ENCODE data around the gene P3H2. TPM values are rescaled to one million over a fixed set of nuclear protein-coding genes. Genes with fewer than 3 reads are reported as not detected.
A peak's percentile ranks its signal among the peaks of the same experiment; 100 is the strongest.
"Not testable (repeated sequence)": the region's sequence is repeated elsewhere in the genome, so short reads cannot be mapped to it uniquely, and the experiment has no call there.

Gene P3H2
- total and polyA plus RNA-seq, 2 experiments from 2014 or later, result 8.2 to 24.2 TPM

GRCh38 chr3:190165253-190165652, 44.6 kb upstream of the P3H2 start:
- H3K4me3 Mint-ChIP-seq, result no peak overlapping the region
- H3K4me2 ChIP-seq, result no peak overlapping the region
- no peak overlapping the region for H2AFZ ChIP-seq
- no peaks in the 10 kb centered on the region for H3F3A ChIP-seq (replicated peaks; ENCODE audit: low read depth)
- peaks cover 13% of the 10 kb centered on the region; the same call in 1 of the 2 replicates for H3K4me1 ChIP-seq (ENCODE audit: insufficient read depth)
- H3K9me2 ChIP-seq (ENCODE audit: insufficient read depth), result no peaks in the 10 kb centered on the region
- no peaks in the 10 kb centered on the region for H3K79me2 ChIP-seq (replicated peaks; ENCODE audit: insufficient read depth)
- TF ChIP-seq REST (IDR thresholded peaks at IDR 0.05; ENCODE audit: unreplicated experiment) (no peak), ZNF114 (CRISPR knock-in tag; IDR thresholded peaks at IDR 0.05) (no peak)
- peaks cover 19% of the 10 kb centered on the region for H3K36me3 Mint-ChIP-seq (ENCODE audit: low read depth)
- peaks cover 11% of the 10 kb centered on the region; the same call in 2 of the 3 replicates for H3K9me3 Mint-ChIP-seq
- H3K4me3 ChIP-seq, result no peak overlapping the region
- H3K27me3 ChIP-seq (ENCODE audit: insufficient read depth), result no peaks in the 10 kb centered on the region
- H4K20me1 ChIP-seq (replicated peaks; ENCODE audit: insufficient read depth), result no peaks in the 10 kb centered on the region
- ATAC-seq (no peak), DNase-seq (ENCODE audit: low spot score) (no peak)
- no peaks in the 10 kb centered on the region for H3K36me3 ChIP-seq (ENCODE audit: insufficient read depth)
- peaks cover 35% of the 10 kb centered on the region for H3K4me1 Mint-ChIP-seq
- no peak overlapping the region for H3K27ac ChIP-seq (ENCODE audit: low read depth)
- H3K27ac Mint-ChIP-seq, result no peak overlapping the region
- peaks cover 2% of the 10 kb centered on the region for H3K27me3 Mint-ChIP-seq (ENCODE audit: insufficient read depth, low read depth, poor library complexity)

GRCh38 chr3:190162013-190162412, 41.3 kb upstream of the P3H2 start:
- peak; percentile 61 for DNase-seq (ENCODE audit: low spot score)
- Mint-ChIP-seq H3K4me3 (peak overlapping the region; percentile 50; the same call in 2 of the 3 replicates), H3K36me3 (ENCODE audit: low read depth) (peaks cover 19% of the 10 kb centered on the region), H3K27ac (peak overlapping the region; percentile 79), H3K9me3 (peaks cover 11% of the 10 kb centered on the region; the same call in 2 of the 3 replicates), H3K4me1 (peaks cover 16% of the 10 kb centered on the region)
- H2AFZ ChIP-seq; H4K20me1 ChIP-seq (replicated peaks; ENCODE audit: insufficient read depth); H3K36me3 ChIP-seq (ENCODE audit: insufficient read depth); H3K4me1 ChIP-seq (ENCODE audit: insufficient read depth); H3F3A ChIP-seq (replicated peaks; ENCODE audit: low read depth); H3K4me3 ChIP-seq; H3K9me2 ChIP-seq (ENCODE audit: insufficient read depth); ATAC-seq; H3K27me3 Mint-ChIP-seq (ENCODE audit: insufficient read depth, low read depth, poor library complexity); H3K27me3 ChIP-seq (ENCODE audit: insufficient read depth); H3K79me2 ChIP-seq (replicated peaks; ENCODE audit: insufficient read depth); H3K27ac ChIP-seq (ENCODE audit: low read depth); H3K4me2 ChIP-seq: not testable (repeated sequence)

GRCh38 chr3:190159902-190160435, 39.3 kb upstream of the P3H2 start:
- H2AFZ ChIP-seq, result no peak overlapping the region
- peaks cover 11% of the 10 kb centered on the region; the same call in 2 of the 3 replicates for H3K9me3 Mint-ChIP-seq
- H3K36me3 Mint-ChIP-seq (ENCODE audit: low read depth), result peaks cover 19% of the 10 kb centered on the region
- H3K27ac Mint-ChIP-seq, result no peak overlapping the region
- H3K9me2 ChIP-seq (ENCODE audit: insufficient read depth), result 0 out of 2 replicates have a peak, but pooled peaks cover 3% of the 10 kb centered on the region
- H3K4me1 ChIP-seq (ENCODE audit: insufficient read depth), result 0 out of 2 replicates have a peak, but pooled peaks cover 4% of the 10 kb centered on the region
- no peaks in the 10 kb centered on the region for H3K27me3 ChIP-seq (ENCODE audit: insufficient read depth)
- H3K4me2 ChIP-seq, result no peak overlapping the region
- no peak for TF ChIP-seq CREB1 (CRISPR knock-in tag; IDR thresholded peaks at IDR 0.05; ENCODE audit: low read depth)
- no peak for ATAC-seq
- H3K4me1 Mint-ChIP-seq, result peaks cover 16% of the 10 kb centered on the region
- H4K20me1 ChIP-seq (replicated peaks; ENCODE audit: insufficient read depth), result no peaks in the 10 kb centered on the region
- no peaks in the 10 kb centered on the region for H3F3A ChIP-seq (replicated peaks; ENCODE audit: low read depth)
- H3K4me3 ChIP-seq, result no peak overlapping the region
- no peak overlapping the region for H3K4me3 Mint-ChIP-seq
- no peaks in the 10 kb centered on the region for H3K36me3 ChIP-seq (ENCODE audit: insufficient read depth)
- peaks cover 2% of the 10 kb centered on the region for H3K27me3 Mint-ChIP-seq (ENCODE audit: insufficient read depth, low read depth, poor library complexity)
- DNase-seq (ENCODE audit: low spot score), result no peak
- no peaks in the 10 kb centered on the region for H3K79me2 ChIP-seq (replicated peaks; ENCODE audit: insufficient read depth)
- no peak overlapping the region for H3K27ac ChIP-seq (ENCODE audit: low read depth)

Measured in GM23338 (cell line).